Type B pancreatic cell (in vitro differentiated cells): ENCODE data around the gene SSBP3. TPM values are rescaled to one million over a fixed set of nuclear protein-coding genes. Genes with fewer than 3 reads are reported as not detected.

Experiments
- DNase-seq: peaks from one replicate; pipeline ENCODE4 v3.0.0; 2021; ENCODE audit warnings: mixed read lengths; ENCODE audit not compliant: unreplicated experiment; ENCODE audit errors: extremely low spot score
- H3K27ac Mint-ChIP-seq: 2 replicates; pipeline ENCODE4 v1.8.0; 2021; ENCODE audit warnings: mild to moderate bottlenecking, mixed read lengths
- H3K27me3 Mint-ChIP-seq: 2 replicates; pipeline ENCODE4 v1.8.0; 2021; ENCODE audit warnings: mixed read lengths
- H3K36me3 Mint-ChIP-seq: 2 replicates; pipeline ENCODE4 v1.8.0; 2021; ENCODE audit warnings: mixed read lengths
- H3K4me1 Mint-ChIP-seq: one replicate; pipeline ENCODE4 v1.8.0; 2021; ENCODE audit warnings: mixed read lengths; ENCODE audit not compliant: unreplicated experiment
- H3K4me3 Mint-ChIP-seq: 2 replicates; pipeline ENCODE4 v1.8.0; 2021; ENCODE audit warnings: mild to moderate bottlenecking, mixed read lengths
- H3K9me3 Mint-ChIP-seq: 2 replicates; pipeline ENCODE4 v1.8.0; 2021; ENCODE audit warnings: mixed read lengths
- CTCF ChIP-seq: fragments of 200-600 bp; sonication (generic); conservative IDR thresholded peaks from 2 replicates; pipeline ENCODE4 v1.5.0; 2021; ENCODE audit warnings: antibody characterized with exemption, mild to moderate bottlenecking
- total RNA-seq: library from RNA; stranded (reverse); gene quantifications from 2 replicates; pipeline ENCODE4 v1.2.1, GENCODE V29; 2021; ENCODE audit warnings: low replicate concordance

SSBP3 gene
- total RNA-seq, 1 donor from 2014 or later = 129 TPM

- Mint-ChIP-seq H3K4me3 (peak overlapping the region; percentile 19), H3K4me1 (peaks cover 83% of the 10 kb centered on the region), H3K27ac (peak overlapping the region; percentile 34), H3K36me3 (peaks cover 32% of the 10 kb centered on the region), H3K9me3 (no peaks in the 10 kb centered on the region), H3K27me3 (no peaks in the 10 kb centered on the region)
- TF ChIP-seq CTCF = no peak
- DNase-seq = no peak
Measured at GRCh38 chr1:54374766-54375165, 31.4 kb downstream of the SSBP3 start.

GRCh38 chr1:54372978-54373377, 33.2 kb downstream of the SSBP3 start:
- H3K4me3 Mint-ChIP-seq = no peak overlapping the region
- H3K9me3 Mint-ChIP-seq = no peaks in the 10 kb centered on the region
- DNase-seq = no peak
- no peak overlapping the region for H3K27ac Mint-ChIP-seq
- no peak for TF ChIP-seq CTCF
- peaks cover 26% of the 10 kb centered on the region for H3K36me3 Mint-ChIP-seq
- H3K27me3 Mint-ChIP-seq = no peaks in the 10 kb centered on the region
- peaks cover 67% of the 10 kb centered on the region for H3K4me1 Mint-ChIP-seq

DNA sequence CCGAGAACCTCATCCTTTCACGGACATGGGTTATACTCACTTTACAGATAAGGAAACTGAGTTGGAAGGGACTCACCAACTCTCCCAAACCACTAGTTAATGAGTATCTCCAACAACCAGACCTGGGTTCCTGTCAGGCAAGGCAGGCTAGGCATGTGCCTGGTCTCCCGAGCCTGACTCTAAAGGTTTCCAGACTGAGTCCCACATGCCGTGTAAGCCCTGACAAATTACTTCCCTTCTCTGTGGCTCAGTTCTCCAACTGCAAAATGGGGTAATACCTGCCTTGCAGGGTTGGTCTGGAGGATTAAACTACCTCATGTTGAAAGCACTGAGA, 34.3 kb downstream of the SSBP3 start:
- H3K4me1 Mint-ChIP-seq = peaks cover 64% of the 10 kb centered on the region
- no peaks in the 10 kb centered on the region for H3K27me3 Mint-ChIP-seq
- TF ChIP-seq CTCF = no peak
- no peak for DNase-seq
- peak overlapping the region; percentile 48 for H3K27ac Mint-ChIP-seq
- peaks cover 26% of the 10 kb centered on the region for H3K36me3 Mint-ChIP-seq
- no peaks in the 10 kb centered on the region for H3K9me3 Mint-ChIP-seq
- no peak overlapping the region for H3K4me3 Mint-ChIP-seq

GRCh38 chr1:54371038-54371941, 34.9 kb downstream of the SSBP3 start:
- Mint-ChIP-seq H3K27ac (peak overlapping the region; percentile 53), H3K27me3 (no peaks in the 10 kb centered on the region), H3K9me3 (no peaks in the 10 kb centered on the region), H3K36me3 (peaks cover 21% of the 10 kb centered on the region), H3K4me3 (peak overlapping the region; percentile 37), H3K4me1 (peaks cover 59% of the 10 kb centered on the region)
- no peak for TF ChIP-seq CTCF
- DNase-seq = no peak

DNA sequence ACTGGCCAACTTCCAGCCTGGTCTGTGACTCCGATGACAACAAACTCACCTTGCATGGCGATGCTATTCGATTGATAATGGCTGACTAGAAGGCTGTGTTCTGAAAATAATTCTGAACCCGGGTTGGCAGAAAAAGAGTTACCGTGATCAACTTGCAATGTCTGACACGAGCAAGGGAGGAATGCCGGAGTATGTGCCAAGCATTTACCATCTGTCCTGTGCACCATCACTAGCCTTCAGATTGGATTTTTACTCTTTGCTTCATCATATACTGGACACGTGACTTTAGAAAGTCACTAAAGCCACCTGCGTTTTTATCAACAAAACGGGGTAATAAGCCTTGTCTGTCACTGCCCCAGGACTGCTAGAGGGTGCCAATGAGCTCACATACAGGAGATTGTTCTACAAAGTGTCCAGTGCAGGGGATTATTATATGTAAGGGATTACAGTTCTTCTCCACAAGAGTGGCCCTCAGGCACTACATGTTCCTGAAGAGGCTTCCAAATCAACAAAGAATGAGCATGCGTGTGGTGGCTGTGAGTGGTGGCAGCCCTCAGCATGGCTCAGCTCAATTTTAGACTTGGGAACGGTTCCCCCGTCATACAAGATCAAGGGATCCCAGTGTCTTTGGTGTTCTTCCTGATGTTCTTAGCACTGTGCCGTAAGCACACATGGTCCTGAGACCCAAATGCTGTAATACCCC, 35.8 kb downstream of the SSBP3 start:
- DNase-seq = no peak
- H3K27ac Mint-ChIP-seq = no peak overlapping the region
- TF ChIP-seq CTCF = no peak
- H3K4me3 Mint-ChIP-seq = no peak overlapping the region
- H3K4me1 Mint-ChIP-seq = peaks cover 58% of the 10 kb centered on the region
- H3K27me3 Mint-ChIP-seq = no peaks in the 10 kb centered on the region
- no peaks in the 10 kb centered on the region for H3K9me3 Mint-ChIP-seq
- peaks cover 21% of the 10 kb centered on the region for H3K36me3 Mint-ChIP-seq
